ENCODE measurements around the gene HES5. TPM values are rescaled to one million over a fixed set of nuclear protein-coding genes. Genes with fewer than 3 reads are reported as not detected.

HES5 gene
- polyA plus RNA-seq, 1 of the 3 experiments (the other 2 are of a cell fraction) = 0.03 TPM

- no peak for TF ChIP-seq CTCF (IDR thresholded peaks at IDR 0.05)
- TF ChIP-seq EZH2phosphoT487 (IDR thresholded peaks at IDR 0.05; ENCODE audit: borderline replicate concordance, low read depth) = no peak
- TF ChIP-seq, protein P1, sequence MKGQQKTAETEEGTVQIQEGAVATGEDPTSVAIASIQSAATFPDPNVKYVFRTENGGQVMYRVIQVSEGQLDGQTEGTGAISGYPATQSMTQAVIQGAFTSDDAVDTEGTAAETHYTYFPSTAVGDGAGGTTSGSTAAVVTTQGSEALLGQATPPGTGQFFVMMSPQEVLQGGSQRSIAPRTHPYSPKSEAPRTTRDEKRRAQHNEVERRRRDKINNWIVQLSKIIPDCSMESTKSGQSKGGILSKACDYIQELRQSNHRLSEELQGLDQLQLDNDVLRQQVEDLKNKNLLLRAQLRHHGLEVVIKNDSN (IDR thresholded peaks at IDR 0.05; ENCODE audit: borderline replicate concordance, low read depth) = no peak
- TF ChIP-seq MEF2A (IDR thresholded peaks at IDR 0.05; ENCODE audit: borderline replicate concordance, low read depth) = no peak
- TF ChIP-seq, protein P2, sequence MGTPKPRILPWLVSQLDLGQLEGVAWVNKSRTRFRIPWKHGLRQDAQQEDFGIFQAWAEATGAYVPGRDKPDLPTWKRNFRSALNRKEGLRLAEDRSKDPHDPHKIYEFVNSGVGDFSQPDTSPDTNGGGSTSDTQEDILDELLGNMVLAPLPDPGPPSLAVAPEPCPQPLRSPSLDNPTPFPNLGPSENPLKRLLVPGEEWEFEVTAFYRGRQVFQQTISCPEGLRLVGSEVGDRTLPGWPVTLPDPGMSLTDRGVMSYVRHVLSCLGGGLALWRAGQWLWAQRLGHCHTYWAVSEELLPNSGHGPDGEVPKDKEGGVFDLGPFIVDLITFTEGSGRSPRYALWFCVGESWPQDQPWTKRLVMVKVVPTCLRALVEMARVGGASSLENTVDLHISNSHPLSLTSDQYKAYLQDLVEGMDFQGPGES (IDR thresholded peaks at IDR 0.05; ENCODE audit: low read depth, low read length) = no peak
- no peak for TF ChIP-seq EP300 (IDR thresholded peaks at IDR 0.05; ENCODE audit: borderline replicate concordance in 1 of 2, low read depth in 1 of 2, low read length in 1 of 2)
- TF ChIP-seq, protein P3, sequence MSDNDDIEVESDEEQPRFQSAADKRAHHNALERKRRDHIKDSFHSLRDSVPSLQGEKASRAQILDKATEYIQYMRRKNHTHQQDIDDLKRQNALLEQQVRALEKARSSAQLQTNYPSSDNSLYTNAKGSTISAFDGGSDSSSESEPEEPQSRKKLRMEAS (IDR thresholded peaks at IDR 0.05; ENCODE audit: low read depth) = no peak
- TF ChIP-seq RAD21 (IDR thresholded peaks at IDR 0.05; ENCODE audit: low read length) = no peak
Measured at GRCh38 chr1:2495546-2495945, 34.5 kb downstream of the HES5 start (continued).

- H3K9me2 ChIP-seq = no peaks in the 10 kb centered on the region
- POLR2A ChIA-PET = interaction anchor here (0.8 to 1.2 kb wide), 2 partner anchors 31 to 49 kb away, joined by 3 read pairs; no protein-coding TSS in a partner anchor
- H3K4me3 ChIP-seq (ENCODE audit: low read depth in 2 of 2, low read length in 1 of 2) = no peak overlapping the region
- H3K79me2 ChIP-seq (ENCODE audit: insufficient read depth) = no peaks in the 10 kb centered on the region
- no peaks in the 10 kb centered on the region for H3K36me3 ChIP-seq (replicated peaks in 1 of 2; ENCODE audit: control insufficient read depth in 1 of 2, insufficient read depth in 2 of 2, low read length in 1 of 2)
- H3K4me2 ChIP-seq = no peak overlapping the region
- DNase-seq = no peak
- H2AFZ ChIP-seq (ENCODE audit: low read depth) = no peak overlapping the region
- CTCF ChIA-PET = interaction anchor here (1.2 to 2.5 kb wide), 3 partner anchors 10 to 53 kb away, joined by 3 to 10 read pairs (median 3); no protein-coding TSS in a partner anchor
- no peaks in the 10 kb centered on the region for H3F3A ChIP-seq (replicated peaks; ENCODE audit: insufficient read depth)
- H4K20me1 ChIP-seq (ENCODE audit: insufficient read depth) = no peaks in the 10 kb centered on the region
- no peak overlapping the region for H3K9ac ChIP-seq
- peaks cover 0 to 7% of the 10 kb centered on the region in 2 experiments; a peak in 1 of 4 replicates for H3K4me1 ChIP-seq (ENCODE audit: control insufficient read depth in 1 of 2, insufficient read depth in 2 of 2, low read depth in 1 of 2, low read length in 1 of 2)
- no peak overlapping the region for H3K27ac ChIP-seq (ENCODE audit: low read depth in 2 of 2, low read length in 1 of 2)
- no peaks in the 10 kb centered on the region for H3K9me3 ChIP-seq
- H3K27me3 ChIP-seq (ENCODE audit: insufficient read depth) = no peaks in the 10 kb centered on the region
- TF ChIP-seq, protein P1 (IDR thresholded peaks at IDR 0.05; ENCODE audit: borderline replicate concordance, low read depth) = no peak
- TF ChIP-seq TCF12 (IDR thresholded peaks at IDR 0.05) = no peak
- no peak for TF ChIP-seq RXRA (IDR thresholded peaks at IDR 0.05; ENCODE audit: borderline replicate concordance, low read depth)
- WGBS (ENCODE audit: low lambda C conversion rate) = 49% methylated on average over 3 of the region's 12 CpGs
Measured at GRCh38 chr1:2495026-2495425, 35.0 kb downstream of the HES5 start.

All from SK-N-SH (cell line).